DOHH2 (cell line): ENCODE measurements around the gene IFT122.

Source experiments
- H3F3A ChIP-seq: fragments of 200-600 bp; sonication (generic), shearing (Covaris generic); 2 replicates; pipeline ENCODE4 v1.6.0; 2016; ENCODE audit warnings: antibody characterized with exemption, mild to moderate bottlenecking; ENCODE audit not compliant: control insufficient read depth, insufficient read depth
- H3K27ac ChIP-seq: fragments of 200-600 bp; sonication (generic); 2 replicates; pipeline ENCODE4 v1.5.1; 2014; ENCODE audit warnings: low read depth, mild to moderate bottlenecking, low read length, moderate library complexity
- H3K27me3 ChIP-seq: fragments of 200-600 bp; sonication (generic); 2 replicates; pipeline ENCODE4 v1.6.1; 2014; ENCODE audit warnings: mild to moderate bottlenecking, low read length, mixed read lengths; ENCODE audit not compliant: control insufficient read depth
- H3K36me3 ChIP-seq: fragments of 200-600 bp; sonication (generic); 2 replicates; pipeline ENCODE4 v1.6.1; 2014; ENCODE audit warnings: mild to moderate bottlenecking, low read length, moderate library complexity, mixed read lengths; ENCODE audit not compliant: control insufficient read depth
- H3K4me1 ChIP-seq: fragments of 200-600 bp; sonication (generic); 2 replicates; pipeline ENCODE4 v1.6.1; 2014; ENCODE audit warnings: mild to moderate bottlenecking, low read length, mixed read lengths; ENCODE audit not compliant: control insufficient read depth
- H3K4me2 ChIP-seq: fragments of 200-600 bp; sonication (generic); 2 replicates; pipeline ENCODE4 v1.6.0; 2014; ENCODE audit warnings: mild to moderate bottlenecking, low read length, moderate library complexity
- H3K4me3 ChIP-seq: fragments of 200-600 bp; sonication (generic); 2 replicates; pipeline ENCODE4 v1.5.1; 2014; ENCODE audit warnings: mild to moderate bottlenecking, low read length, mixed read lengths
- H3K79me2 ChIP-seq: fragments of 200-600 bp; sonication (generic); 2 replicates; pipeline ENCODE4 v1.6.1; 2014; ENCODE audit warnings: mild to moderate bottlenecking, low read length, mixed read lengths; ENCODE audit not compliant: control insufficient read depth
- H3K9me2 ChIP-seq: fragments of 200-600 bp; sonication (generic); replicated peaks from 2 replicates; pipeline ENCODE4 v1.6.1; 2014; ENCODE audit warnings: mild to moderate bottlenecking, low read length, mixed read lengths; ENCODE audit not compliant: control insufficient read depth
- H3K9me3 ChIP-seq: fragments of 200-600 bp; sonication (generic); 2 replicates; pipeline ENCODE4 v1.6.1; 2014; ENCODE audit warnings: antibody characterized with exemption, low read length, mixed read lengths; ENCODE audit not compliant: control insufficient read depth, insufficient read depth
- H4K20me1 ChIP-seq: fragments of 200-600 bp; sonication (generic); 2 replicates; pipeline ENCODE4 v1.6.0; 2014; ENCODE audit warnings: low read depth, mild to moderate bottlenecking, antibody characterized with exemption, low read length, moderate library complexity; ENCODE audit not compliant: control insufficient read depth, insufficient read depth
- EZH2phosphoT487 ChIP-seq: fragments of 200-600 bp; sonication (generic); IDR thresholded peaks from 2 replicates; pipeline ENCODE4 v1.6.1; 2017; ENCODE audit warnings: borderline replicate concordance, mild to moderate bottlenecking, antibody characterized with exemption, low read length, moderate library complexity, mixed read lengths
- TF ChIP-seq, protein P1 (sequence below): fragments of 200-600 bp; sonication (generic); IDR thresholded peaks from one replicate; pipeline ENCODE4 v1.5.1; 2014; ENCODE audit warnings: antibody characterized with exemption, mild to moderate bottlenecking, low read depth, low read length; ENCODE audit not compliant: poor library complexity, severe bottlenecking

IFT122 gene

DNA sequence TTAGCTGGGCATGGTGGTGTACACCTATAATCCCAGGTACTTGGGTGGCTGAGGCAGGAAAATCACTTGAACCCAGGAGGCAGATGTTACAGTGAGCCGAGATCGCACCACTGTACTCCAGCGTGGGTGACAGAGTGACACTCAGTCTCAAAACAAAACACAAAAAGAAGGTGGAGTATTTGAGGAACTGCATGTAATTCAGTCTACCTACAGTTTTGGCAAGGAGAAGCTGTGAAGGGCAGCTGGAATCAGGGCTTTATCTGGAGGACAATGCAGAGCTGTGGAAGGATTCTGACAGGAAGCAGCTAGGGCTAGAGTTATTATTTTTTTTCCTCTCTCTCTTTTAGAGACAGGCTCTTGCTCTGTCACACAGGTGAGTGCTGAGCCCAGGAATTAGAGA is 109.8 kb downstream of the IFT122 start:
- no peaks in the 10 kb centered on the region for H3K79me2 ChIP-seq
- H3K27me3 ChIP-seq, result peaks cover 2% of the 10 kb centered on the region; the same call in 1 of the 2 replicates
- no peak overlapping the region for H3K4me2 ChIP-seq
- no peaks in the 10 kb centered on the region for H3K36me3 ChIP-seq
- no peaks in the 10 kb centered on the region for H3K4me1 ChIP-seq
- H3K9me3 ChIP-seq, result no peaks in the 10 kb centered on the region
- TF ChIP-seq, protein P1, sequence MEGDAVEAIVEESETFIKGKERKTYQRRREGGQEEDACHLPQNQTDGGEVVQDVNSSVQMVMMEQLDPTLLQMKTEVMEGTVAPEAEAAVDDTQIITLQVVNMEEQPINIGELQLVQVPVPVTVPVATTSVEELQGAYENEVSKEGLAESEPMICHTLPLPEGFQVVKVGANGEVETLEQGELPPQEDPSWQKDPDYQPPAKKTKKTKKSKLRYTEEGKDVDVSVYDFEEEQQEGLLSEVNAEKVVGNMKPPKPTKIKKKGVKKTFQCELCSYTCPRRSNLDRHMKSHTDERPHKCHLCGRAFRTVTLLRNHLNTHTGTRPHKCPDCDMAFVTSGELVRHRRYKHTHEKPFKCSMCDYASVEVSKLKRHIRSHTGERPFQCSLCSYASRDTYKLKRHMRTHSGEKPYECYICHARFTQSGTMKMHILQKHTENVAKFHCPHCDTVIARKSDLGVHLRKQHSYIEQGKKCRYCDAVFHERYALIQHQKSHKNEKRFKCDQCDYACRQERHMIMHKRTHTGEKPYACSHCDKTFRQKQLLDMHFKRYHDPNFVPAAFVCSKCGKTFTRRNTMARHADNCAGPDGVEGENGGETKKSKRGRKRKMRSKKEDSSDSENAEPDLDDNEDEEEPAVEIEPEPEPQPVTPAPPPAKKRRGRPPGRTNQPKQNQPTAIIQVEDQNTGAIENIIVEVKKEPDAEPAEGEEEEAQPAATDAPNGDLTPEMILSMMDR, result no peak
- no peak for TF ChIP-seq EZH2phosphoT487
- H3K4me3 ChIP-seq, result no peak overlapping the region
- H3K9me2 ChIP-seq, result no peaks in the 10 kb centered on the region
- no peaks in the 10 kb centered on the region for H4K20me1 ChIP-seq
- no peaks in the 10 kb centered on the region for H3F3A ChIP-seq
- no peak overlapping the region for H3K27ac ChIP-seq

DNA sequence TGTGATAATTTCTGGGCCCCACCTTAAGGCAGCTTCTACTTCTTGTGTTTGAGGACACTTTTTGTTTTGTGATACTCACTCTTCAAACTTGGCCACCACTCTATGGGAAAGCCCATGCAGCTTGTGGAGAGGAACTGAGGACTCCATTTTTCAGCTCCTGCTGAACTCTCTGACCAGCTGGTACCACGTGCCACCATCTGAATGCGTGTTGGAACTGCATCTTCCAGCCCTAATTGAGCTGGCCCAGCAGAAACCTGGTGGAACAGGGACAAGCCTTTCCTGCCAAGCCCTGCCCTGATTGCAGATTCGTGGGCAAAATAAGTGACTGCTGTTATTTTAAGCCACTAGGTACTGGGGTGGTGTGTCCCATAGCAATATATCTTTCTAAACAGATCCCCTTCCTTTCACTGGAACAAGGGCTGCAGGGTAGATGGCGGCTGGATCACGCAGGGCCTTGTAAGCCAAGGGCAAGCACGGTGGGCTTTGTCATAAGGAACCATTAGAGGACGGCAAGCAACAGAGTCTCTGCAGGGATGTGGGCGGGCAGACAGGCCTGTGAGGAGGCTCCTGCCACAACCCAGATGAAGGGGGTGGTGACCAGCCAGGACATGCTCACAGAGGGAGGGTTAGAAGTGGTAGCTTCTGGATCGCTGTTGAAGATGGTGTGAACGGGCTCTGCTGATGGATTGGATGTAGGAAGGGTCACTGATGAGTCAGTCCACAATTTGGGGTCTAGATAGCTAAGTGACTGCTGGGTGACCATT is 112.4 kb downstream of the IFT122 start:
- H4K20me1 ChIP-seq, result no peaks in the 10 kb centered on the region
- TF ChIP-seq EZH2phosphoT487, result no peak
- TF ChIP-seq, protein P1, result no peak
- H3K4me1 ChIP-seq, result no peaks in the 10 kb centered on the region
- no peaks in the 10 kb centered on the region for H3K9me3 ChIP-seq
- H3F3A ChIP-seq, result no peaks in the 10 kb centered on the region
- H3K79me2 ChIP-seq, result no peaks in the 10 kb centered on the region
- H3K27me3 ChIP-seq, result peaks cover 4% of the 10 kb centered on the region; the same call in 1 of the 2 replicates
- no peak overlapping the region for H3K27ac ChIP-seq
- no peaks in the 10 kb centered on the region for H3K36me3 ChIP-seq
- no peak overlapping the region for H3K4me2 ChIP-seq
- no peak overlapping the region for H3K4me3 ChIP-seq
- H3K9me2 ChIP-seq, result no peaks in the 10 kb centered on the region

- no peak overlapping the region for H3K4me3 ChIP-seq
- no peak overlapping the region for H3K4me2 ChIP-seq
Measured at GRCh38 chr3:129553171-129553570, 113.1 kb downstream of the IFT122 start.

More at GRCh38 chr3:129553171-129553570, 113.1 kb downstream of the IFT122 start:
- Histone ChIP-seq H3K4me1 (no peaks in the 10 kb centered on the region; the same call in 1 of the 2 replicates), H4K20me1 (no peaks in the 10 kb centered on the region), H3K27me3 (peaks cover 4% of the 10 kb centered on the region; the same call in 1 of the 2 replicates), H3K36me3 (no peaks in the 10 kb centered on the region), H3K9me3 (no peaks in the 10 kb centered on the region), H3F3A (no peaks in the 10 kb centered on the region), H3K27ac (no peak overlapping the region), H3K79me2 (no peaks in the 10 kb centered on the region), H3K9me2 (no peaks in the 10 kb centered on the region)
- no peak for TF ChIP-seq EZH2phosphoT487
- TF ChIP-seq, protein P1, result no peak
